Left ventricle myocardium inferior (tissue), 1 donor: ENCODE data around the gene CDK4. TPM values are rescaled to one million over a fixed set of nuclear protein-coding genes. Genes with fewer than 3 reads are reported as not detected.

Experiments
- DNase-seq: peaks from one replicate; pipeline ENCODE4 v3.0.0-alpha.2; 2020
- H3K27ac ChIP-seq: fragments of 200-600 bp; replicated peaks from 2 replicates; pipeline ENCODE4 v1.8.0; 2021
- H3K27me3 ChIP-seq: fragments of 200-600 bp; 2 replicates; pipeline ENCODE4 v1.8.0; 2021; ENCODE audit warnings: low read depth
- H3K36me3 ChIP-seq: fragments of 200-600 bp; 2 replicates; pipeline ENCODE4 v1.8.0; 2021
- H3K4me1 ChIP-seq: fragments of 200-600 bp; 2 replicates; pipeline ENCODE4 v1.8.0; 2021
- H3K4me3 ChIP-seq: fragments of 200-600 bp; 2 replicates; pipeline ENCODE4 v1.8.0; 2021; ENCODE audit warnings: mild to moderate bottlenecking, moderate library complexity
- H3K9me3 ChIP-seq: fragments of 200-600 bp; replicated peaks from 2 replicates; pipeline ENCODE4 v1.8.0; 2021
- intact Hi-C: fragments of 100-400 bp; cut with micrococcal nuclease; formaldehyde crosslinking; loops from one replicate; pipeline ENCODE4 v1.11.0; 2022
- total RNA-seq: library from RNA; stranded (reverse); fragmentation: NEBNext Ultra II Directional; extraction: Animal tissue kit (Norgen Biotek cat#: 25700); gene quantifications from one replicate; pipeline ENCODE4 v1.2.1, GENCODE V29; 2021
- TF ChIP-seq, protein P1 (sequence below): fragments of 200-600 bp; IDR thresholded peaks from 2 replicates; pipeline ENCODE4 v1.8.0; 2021; ENCODE audit warnings: antibody characterized with exemption, mild to moderate bottlenecking, borderline replicate concordance
- donor health status: DM: no; HTN: yes; CAD: no; lungs with severe emphysema.

The CDK4 gene
- total RNA-seq, 1 donor from 2014 or later, result 41.3 TPM

DNA sequence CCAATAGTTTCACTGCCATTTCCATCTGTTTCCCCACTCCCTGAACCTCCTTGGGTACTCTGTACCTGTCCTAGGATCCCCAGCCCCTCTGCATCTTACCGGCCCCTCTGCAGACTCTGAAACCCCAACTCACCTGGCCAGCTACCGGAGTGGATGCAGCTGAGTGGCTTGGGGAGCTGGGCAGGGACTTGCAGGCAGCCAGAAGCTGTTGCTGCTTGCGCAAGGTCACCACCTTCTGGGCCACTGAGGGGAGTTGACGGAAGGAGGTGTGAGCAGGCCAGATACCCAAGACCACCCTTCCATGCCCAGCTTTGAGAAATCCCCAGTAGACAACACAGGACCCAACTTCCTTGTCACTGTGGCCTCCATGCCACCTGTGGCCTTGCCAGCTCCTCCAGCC is 19.8 kb downstream of the CDK4 start:
- no peak overlapping the region for H3K27ac ChIP-seq
- DNase-seq, result no peak
- TF ChIP-seq, protein P1, sequence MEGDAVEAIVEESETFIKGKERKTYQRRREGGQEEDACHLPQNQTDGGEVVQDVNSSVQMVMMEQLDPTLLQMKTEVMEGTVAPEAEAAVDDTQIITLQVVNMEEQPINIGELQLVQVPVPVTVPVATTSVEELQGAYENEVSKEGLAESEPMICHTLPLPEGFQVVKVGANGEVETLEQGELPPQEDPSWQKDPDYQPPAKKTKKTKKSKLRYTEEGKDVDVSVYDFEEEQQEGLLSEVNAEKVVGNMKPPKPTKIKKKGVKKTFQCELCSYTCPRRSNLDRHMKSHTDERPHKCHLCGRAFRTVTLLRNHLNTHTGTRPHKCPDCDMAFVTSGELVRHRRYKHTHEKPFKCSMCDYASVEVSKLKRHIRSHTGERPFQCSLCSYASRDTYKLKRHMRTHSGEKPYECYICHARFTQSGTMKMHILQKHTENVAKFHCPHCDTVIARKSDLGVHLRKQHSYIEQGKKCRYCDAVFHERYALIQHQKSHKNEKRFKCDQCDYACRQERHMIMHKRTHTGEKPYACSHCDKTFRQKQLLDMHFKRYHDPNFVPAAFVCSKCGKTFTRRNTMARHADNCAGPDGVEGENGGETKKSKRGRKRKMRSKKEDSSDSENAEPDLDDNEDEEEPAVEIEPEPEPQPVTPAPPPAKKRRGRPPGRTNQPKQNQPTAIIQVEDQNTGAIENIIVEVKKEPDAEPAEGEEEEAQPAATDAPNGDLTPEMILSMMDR, result no peak
- intact Hi-C loops, result no loop called here
- H3K9me3 ChIP-seq, result no peaks in the 10 kb centered on the region
- no peaks in the 10 kb centered on the region for H3K36me3 ChIP-seq
- no peak overlapping the region for H3K4me3 ChIP-seq
- H3K4me1 ChIP-seq, result peaks cover 29% of the 10 kb centered on the region
- peaks cover 88% of the 10 kb centered on the region for H3K27me3 ChIP-seq

- TF ChIP-seq, protein P1, result no peak
- H3K9me3 ChIP-seq, result no peaks in the 10 kb centered on the region
- intact Hi-C loops, result no loop called here
- no peaks in the 10 kb centered on the region for H3K36me3 ChIP-seq
- H3K4me3 ChIP-seq, result no peak overlapping the region
- DNase-seq, result no peak
- H3K27ac ChIP-seq, result no peak overlapping the region
- peaks cover 81% of the 10 kb centered on the region for H3K27me3 ChIP-seq
- peaks cover 29% of the 10 kb centered on the region for H3K4me1 ChIP-seq
These were observed 20.6 kb downstream of the CDK4 start for GRCh38 chr12:57731411-57732080.

DNA sequence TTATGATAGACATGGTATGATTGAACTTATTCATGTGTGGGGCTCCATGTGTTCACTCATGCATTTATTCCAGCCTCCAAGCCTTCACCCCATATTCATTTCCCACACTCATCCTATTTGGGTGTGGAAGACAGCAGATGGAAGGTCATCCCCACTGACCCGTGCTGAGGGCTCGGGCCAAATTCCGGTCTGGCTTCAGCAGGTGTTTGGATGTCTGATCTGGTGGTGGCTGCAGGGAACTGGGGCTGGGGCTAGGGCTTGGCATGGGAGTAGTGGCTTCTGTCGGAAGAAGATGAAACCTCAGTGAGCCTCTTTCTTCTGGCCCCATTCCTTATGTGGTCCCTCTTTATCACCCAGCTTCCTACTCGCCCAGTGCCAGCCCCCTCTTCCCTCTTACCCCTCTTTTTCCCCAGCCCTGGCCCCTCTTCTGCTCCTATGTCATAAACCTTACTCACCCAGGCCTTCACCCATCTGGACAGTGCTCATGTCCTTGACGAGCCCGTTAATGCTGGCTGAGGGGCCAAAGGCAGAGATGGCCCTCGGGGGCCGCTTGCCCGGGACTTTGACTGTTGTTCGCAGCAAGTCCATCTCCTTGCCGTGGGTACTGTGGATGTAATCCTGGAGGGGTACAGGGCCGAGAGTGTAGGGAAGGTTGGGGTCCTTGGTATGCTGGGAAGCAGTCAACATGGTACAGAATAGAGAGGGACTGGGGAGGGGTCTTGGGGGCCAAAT is 21.6 kb downstream of the CDK4 start:
- Histone ChIP-seq H3K9me3 (no peaks in the 10 kb centered on the region), H3K36me3 (no peaks in the 10 kb centered on the region), H3K4me3 (no peak overlapping the region), H3K27ac (no peak overlapping the region), H3K4me1 (peaks cover 28% of the 10 kb centered on the region), H3K27me3 (peaks cover 80% of the 10 kb centered on the region)
- DNase-seq, result no peak
- TF ChIP-seq, protein P1, result no peak
- intact Hi-C loops, result no loop called here

- H3K27me3 ChIP-seq, result peaks cover 79% of the 10 kb centered on the region
- TF ChIP-seq, protein P1, result no peak
- intact Hi-C loops, result no loop called here
These were observed 22.7 kb downstream of the CDK4 start for GRCh38 chr12:57729321-57729844.

GRCh38 chr12:57727758-57728395 is 24.2 kb downstream of the CDK4 start:
- peak overlapping the region; percentile 78 for H3K4me3 ChIP-seq
- DNase-seq, result no peak
- no peaks in the 10 kb centered on the region for H3K36me3 ChIP-seq
- TF ChIP-seq, protein P1, result no peak
- intact Hi-C loops, result no loop called here
- peak overlapping the region; percentile 85 for H3K27ac ChIP-seq
- peaks cover 69% of the 10 kb centered on the region for H3K27me3 ChIP-seq
- peaks cover 23% of the 10 kb centered on the region for H3K4me1 ChIP-seq
- H3K9me3 ChIP-seq, result no peaks in the 10 kb centered on the region

More at GRCh38 chr12:57729321-57729844, 22.7 kb downstream of the CDK4 start:
- DNase-seq, result no peak
- H3K4me3 ChIP-seq, result no peak overlapping the region
- peaks cover 23% of the 10 kb centered on the region for H3K4me1 ChIP-seq
- H3K9me3 ChIP-seq, result no peaks in the 10 kb centered on the region
- H3K27ac ChIP-seq, result peak overlapping the region; percentile 12
- no peaks in the 10 kb centered on the region for H3K36me3 ChIP-seq
